ENCODE data around the gene IQSEC1.

The IQSEC1 gene

DNA sequence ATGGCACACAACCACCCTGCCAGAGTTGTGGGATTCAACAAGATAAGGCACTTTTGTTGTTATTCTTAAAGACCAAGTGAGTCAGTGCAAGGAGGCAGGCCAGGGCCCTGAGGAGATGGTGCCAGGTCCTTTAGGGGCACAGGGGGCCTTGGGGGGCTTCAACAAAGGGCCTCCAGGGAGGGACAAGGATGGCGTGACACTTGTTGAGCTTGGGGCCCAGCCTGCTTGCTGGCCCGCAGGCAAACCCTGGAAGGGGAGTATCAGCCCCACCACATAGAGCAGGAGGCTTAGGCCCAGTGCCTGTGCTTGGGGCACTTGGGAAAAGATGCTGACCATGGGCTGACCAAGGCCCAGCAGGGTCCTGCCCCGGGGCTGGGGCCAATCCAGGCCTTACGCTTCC lies 5.5 kb downstream of the IQSEC1 start:
- no peak for DNase-seq (ENCODE audit: low read depth)

DNA sequence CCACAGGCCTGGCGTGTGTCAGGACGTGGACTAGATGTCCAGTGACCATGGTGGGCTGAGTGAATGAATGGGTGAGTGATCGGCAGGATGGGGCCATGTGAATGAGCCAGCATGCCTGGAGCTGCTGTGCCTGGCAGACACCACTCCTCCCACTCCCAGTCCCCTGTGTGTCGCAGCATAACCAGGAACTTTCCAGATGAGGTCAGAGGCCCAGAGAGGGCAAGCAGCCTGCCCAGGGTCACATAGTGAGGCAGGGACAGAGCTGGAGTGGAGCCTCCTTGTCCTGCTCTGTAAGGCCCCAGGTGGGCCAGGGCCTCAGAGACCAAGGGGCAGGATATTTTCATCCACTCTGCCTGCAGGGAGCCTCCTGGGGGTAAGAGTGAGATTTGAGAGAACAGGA lies 6.4 kb downstream of the IQSEC1 start:
- no peak for DNase-seq (ENCODE audit: low read depth)

DNA sequence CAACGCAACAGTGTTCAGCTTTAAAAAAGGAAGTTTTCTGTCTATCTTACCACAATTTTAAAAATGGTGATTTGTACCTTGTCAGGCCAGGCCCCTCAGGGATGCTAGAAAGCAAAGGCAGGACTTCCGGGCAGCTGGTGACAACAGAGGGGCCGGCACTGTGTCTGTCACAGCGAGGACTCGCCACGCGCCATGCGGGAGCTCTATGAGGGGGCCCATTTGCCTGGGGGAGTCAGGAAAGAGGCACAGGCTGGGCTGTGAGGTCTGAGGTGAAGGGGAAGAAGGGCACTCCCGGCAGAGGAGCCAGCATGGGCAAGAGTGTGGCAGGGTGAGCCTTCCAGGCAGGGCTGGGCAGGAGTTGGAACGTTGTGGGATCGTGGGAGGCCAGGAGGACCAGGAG lies 7.0 kb downstream of the IQSEC1 start:
- no peak for DNase-seq (ENCODE audit: low read depth)

DNA sequence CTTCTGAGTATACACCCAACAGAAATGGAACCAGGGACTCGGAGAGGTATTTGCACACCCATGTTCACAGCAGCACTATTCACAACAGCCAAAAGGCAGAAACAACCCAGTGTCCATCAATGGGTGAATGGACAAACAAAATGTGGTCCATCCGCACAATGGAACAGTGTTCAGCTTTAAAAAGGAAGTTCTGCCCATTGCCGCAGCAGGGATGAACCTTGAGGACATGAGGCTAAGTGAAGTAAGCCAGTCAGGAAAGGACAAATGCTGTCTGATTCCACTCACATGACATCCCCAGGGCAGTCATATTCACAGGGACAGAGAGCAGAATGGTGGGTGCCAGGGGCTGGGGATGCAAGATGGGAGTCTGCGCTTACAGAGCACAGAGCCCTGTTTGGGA lies 7.5 kb downstream of the IQSEC1 start:
- DNase-seq (ENCODE audit: low read depth): no peak

DNA sequence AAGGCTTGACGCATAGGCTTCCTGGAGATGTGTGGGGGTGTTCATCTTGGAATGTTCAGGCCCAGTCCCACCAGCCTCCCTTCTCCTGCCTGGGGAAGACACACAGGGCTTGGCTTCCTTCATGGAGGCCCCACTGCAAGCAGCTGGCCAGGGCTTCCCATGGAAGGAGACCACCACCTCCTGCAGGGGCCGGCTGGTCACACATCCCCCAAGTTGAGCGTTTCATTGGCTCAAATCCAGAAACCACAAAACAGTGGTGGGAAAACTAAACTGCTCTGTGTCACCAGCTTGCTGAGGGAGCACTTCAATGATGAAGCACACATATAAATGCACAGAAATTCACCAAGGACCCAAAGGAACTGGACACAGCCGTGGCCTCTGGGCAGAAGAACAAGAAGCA lies 8.3 kb downstream of the IQSEC1 start:
- DNase-seq (ENCODE audit: low read depth): no peak

DNA sequence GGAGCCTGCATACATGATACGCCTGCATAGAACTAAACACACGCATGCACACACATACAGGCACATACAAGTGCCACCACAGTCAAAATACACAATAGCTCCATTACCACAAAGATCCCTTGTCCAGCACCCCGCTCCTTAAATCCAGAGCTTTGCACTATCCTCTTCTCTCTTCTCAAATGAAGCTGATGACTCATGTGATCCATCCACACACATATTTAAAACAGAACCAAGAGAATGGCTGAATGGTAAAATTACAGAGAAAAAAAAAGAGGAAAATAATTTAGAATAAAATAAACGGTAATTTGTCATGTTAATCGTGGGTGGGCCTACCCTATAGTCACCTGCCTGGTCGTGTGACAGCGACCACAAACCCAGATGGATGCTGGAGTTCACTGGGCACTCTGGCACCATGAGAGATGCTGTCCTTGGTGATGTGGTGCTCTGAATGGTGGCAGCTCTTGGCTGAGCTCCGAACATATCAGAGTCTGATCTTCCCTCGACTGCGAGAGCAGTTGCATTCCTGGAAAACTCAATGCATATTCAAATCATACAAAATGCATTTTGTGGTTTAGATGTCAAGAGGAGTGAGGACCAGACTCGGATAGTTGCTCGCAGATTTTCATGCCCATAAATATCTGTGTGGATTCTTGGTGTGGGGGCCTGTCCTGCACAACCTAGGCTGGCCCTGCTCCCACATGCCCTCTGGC lies 8.9 kb downstream of the IQSEC1 start:
- no peak for DNase-seq (ENCODE audit: low read depth)

DNA sequence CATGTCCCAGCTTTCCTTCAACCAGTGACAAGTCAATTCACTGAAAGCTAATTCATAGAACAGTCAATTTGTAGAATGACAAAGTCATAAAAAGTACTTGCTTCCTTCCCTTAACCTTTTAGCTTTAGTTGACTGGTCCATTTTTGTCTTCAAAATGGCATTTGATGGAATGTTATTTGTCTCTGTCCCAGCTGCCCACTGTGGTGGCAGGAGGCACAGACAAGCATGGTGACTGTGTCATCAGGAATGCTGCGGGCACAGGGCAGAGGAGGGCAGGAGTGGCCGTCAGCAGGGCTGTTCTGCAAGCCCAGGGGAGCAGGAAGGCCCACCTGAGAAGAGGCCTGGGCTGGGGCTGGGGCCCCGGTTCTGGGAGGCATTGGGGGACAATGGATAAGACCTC lies 10.0 kb downstream of the IQSEC1 start:
- DNase-seq (ENCODE audit: low read depth): no peak

DNA sequence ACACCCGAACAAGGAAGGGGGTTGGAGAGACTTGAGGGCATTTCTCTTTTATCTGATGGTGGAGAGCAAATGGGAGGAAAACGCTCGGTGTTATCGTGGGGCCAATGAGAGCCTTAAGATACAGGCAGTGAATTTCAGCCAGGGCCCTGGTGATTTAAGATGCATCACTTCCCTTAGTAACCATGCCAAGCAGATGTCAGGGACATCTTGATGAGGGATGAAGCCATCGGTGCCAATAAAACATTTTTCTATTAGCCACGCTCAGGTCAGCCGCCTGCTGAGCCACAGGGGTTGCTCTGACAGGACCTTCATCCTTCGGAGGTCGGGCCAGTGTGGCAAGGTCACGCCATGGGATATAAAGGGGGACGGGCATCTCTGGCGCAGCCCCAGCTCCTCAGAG lies 10.6 kb downstream of the IQSEC1 start:
- no peak for DNase-seq (ENCODE audit: low read depth)

DNA sequence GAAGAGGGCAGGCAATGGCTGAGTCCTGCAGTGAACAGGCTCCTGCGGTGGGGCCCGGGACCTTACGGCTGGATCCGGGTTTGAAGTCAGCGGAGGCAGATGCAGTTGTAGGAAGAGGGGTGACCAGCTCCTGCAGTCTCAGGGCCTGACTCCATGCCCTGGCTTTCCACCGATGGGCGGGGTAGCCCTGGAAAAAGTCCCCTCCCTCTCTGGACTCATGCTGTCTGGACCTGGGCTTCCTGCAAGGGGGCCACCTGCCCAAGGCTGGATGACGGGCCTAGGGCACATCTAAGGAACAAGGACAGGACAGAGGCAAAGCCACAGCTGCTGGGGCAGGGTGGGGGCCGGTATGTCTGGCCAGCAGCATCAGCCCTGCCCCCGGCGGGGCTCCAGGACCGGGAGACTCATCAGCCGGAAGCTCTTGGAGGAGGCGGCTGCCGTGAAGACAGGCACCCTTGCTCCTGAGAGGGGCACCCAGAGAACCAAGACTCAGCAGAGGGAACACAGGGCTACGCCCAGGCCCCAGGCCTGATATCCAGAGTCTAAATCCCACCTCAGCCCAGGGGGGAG lies 12.8 kb downstream of the IQSEC1 start:
- DNase-seq (ENCODE audit: low read depth): no peak

DNA sequence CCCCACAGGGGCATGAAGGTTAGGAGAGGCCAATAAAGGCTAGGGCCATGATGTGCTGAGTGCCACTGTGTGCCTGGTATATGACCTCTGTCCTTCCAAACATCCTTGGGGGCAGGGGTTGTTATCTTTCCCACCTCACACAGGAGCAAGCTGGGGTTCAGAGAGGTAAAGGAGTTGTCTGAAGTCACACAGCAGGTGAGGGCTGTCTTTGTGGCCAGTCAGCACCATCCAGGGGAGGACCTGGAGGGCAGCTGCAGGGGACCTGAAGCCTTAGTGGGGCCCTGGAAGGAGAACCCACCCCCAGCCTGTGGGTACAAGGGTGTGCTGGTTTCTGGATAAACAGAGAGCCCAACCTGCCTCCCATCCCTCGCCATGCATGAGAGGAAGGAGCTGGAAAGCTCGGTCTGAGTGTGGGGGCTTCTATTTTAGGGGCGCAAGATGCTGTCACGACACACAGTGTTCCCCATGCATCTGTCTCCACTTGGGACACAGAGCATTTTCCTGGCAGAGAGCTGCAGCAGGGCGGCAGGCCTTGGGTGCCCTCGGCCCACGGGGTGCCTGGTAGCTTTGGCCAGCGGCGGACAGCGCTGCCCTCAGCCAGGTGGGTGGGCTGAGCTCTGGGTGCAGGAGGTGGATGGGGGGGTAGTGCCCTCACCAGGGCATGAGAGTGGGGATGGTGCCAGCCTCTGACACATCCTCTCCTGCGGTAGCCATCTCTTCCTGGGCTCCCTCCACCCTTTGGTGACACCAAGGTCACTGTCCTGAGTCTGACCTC lies 14.7 kb downstream of the IQSEC1 start:
- no peak for DNase-seq (ENCODE audit: low read depth)

DNA sequence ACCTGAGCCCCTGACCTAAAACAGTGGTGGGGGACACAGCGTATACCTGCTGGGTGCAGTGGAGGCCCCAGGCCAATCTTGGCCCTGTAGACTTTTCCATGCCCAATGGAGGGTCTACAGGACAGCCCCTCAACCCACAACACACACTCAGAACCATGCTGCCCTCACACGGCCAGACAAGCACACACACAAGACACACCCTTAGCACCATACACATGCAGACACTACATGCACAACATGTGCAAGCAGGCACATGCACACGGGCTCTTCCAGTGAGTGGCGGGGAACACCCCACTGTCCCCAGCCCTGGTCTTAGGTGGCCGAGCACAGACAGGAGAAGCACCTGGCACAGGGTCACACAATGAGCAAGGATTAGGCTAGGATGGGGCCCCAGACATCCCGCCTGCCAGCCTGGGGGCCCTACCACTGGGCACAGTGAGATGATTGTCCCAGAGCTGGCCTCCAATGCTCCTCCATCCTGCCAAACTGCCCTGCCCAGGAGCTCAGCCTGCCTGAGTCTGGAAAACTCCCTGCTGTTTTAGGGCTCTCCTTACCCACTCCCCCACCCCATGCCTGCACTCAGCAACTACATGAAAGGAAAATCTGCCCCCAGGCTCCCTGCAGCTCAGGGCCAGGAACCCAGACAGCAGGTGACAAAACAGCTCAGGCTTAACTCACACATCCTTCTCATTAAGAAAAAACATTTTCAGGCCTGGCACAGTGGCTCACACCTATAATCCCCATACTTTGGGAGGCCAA lies 15.8 kb downstream of the IQSEC1 start:
- DNase-seq (ENCODE audit: low read depth): no peak

DNA sequence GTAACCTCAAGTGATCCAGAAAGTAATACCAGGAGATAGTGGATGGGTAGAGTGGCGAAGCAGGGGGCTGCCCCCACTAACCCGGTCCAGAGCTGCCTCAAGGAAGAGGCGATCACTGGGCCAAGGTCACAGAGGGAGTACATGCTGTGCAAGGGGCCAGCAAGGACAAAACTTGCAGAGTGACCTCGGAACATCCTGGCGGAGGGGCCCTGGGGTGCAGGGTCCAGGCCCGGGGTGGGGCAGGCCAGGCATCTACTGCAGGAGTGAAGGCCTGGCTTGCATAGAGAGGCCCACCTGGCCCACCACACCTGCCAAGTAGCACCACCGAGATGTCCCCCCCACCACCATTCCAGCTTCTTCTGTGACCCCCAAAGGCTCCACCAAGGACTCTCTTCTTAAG lies 17.6 kb downstream of the IQSEC1 start:
- no peak for DNase-seq (ENCODE audit: low read depth)

DNA sequence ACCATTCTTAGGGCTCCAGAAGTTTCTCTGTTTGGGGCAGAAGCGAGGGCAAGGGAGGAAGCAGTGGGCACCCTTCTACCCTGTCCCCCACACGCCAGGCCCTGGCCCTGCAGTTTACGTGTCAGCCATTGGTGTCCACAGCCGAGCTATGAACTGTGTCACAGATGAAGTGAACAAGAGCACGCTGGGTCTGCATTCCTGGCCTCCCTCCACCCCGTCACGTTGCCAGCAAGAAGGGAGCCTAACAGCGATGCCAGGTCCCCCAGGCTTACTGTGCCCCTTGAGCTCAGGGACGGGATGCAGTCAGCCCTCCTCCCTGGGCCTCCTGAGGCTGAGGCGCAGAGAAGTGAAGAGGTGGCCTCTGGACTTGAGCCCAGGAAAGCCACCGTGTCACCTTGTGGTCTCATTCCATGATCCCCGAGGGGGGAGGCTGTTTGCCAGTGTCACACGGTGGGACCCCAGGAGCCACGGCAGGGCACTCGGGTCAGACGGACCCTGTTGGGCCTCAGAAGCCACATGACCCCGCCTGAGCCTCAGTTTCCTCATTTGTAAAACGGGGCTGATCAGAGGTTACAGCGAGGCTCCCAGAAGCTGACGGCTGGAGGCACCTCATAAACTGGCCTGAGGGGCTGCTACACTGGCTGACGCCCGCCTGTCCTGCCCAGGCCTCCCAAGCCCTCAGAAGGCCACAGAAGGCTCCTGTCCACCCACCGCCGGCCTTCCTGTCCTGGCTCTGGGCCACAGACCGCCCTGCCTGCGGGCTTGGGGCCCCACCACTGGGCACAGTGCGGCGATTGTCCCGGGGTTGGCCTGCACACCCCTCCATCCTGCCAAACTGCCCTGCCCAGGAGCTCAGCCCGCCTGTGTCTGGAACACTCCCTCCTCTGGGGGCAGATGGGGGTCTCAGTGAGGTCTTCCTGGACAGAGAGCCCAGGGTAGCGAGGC lies 18.6 kb downstream of the IQSEC1 start:
- DNase-seq (ENCODE audit: low read depth): no peak

DNA sequence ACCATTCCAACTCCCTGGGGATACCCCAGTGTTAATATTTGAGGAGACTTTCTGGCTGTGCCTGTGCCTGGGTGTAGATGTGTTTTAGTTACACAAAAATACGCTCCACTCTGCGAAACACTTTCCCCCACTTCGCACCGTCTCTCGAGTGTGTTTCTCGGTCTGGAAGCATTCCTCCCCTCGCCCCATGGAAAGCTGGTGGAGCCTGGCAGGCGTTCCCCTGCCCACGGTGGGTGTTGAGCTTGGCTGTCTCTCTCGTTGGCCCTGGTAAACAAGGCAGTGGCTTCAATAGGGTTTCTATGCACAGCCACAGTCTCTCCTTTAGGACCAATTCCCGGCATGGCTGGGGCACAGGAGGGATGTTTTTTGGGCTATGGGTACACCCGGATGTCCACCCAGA lies 19.3 kb downstream of the IQSEC1 start:
- no peak for DNase-seq (ENCODE audit: low read depth)

DNA sequence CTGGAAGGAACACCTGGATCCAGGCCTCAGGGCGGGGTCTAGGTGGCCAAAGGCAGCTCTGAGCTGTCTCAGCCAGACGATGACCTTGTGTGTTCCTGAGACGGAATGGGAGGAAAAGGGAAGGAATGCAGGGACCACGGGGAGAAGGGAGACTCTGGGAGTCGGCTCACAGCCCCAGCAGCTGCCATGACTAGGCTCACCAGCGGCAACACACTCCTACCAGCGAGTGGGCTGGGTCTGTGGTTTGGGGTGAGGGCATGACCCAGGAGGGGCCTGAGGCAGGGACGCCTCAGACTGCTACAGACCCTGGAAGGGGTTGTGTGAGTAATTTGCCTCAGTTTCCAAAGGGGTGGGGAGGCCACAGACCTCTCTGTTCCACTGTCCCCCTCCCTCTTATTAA lies 19.8 kb downstream of the IQSEC1 start:
- no peak for DNase-seq (ENCODE audit: low read depth)

DNA sequence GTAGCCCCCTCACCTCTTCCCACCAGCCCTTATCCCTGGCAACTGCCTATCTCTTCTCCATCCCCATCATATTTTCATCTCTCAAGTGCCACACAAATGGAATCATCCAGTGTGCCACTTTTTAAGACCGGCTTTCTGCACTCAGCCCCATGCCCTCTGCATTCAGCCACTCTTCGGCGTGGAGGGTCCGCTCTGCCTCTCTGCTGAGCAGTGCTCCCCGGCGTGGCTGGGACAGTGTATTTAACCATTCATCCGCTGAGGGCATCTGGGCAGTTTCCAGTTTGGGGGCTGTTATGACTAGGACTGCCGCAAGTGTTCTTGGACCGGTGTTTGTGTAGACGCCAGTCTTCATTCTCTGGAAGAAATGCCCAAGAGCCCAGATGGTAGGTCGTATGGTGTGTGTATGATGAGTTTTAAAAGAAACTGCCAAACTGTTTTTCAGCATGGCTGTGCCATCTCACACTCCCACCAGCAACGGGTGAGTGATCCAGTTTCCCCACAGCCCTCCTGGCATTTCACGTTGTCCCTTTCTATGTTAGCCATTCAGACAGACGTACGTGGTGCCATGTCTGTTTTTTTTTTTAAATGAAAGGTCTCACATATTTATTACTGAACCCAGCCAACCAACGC lies 20.9 kb downstream of the IQSEC1 start:
- DNase-seq (ENCODE audit: low read depth): no peak

DNA sequence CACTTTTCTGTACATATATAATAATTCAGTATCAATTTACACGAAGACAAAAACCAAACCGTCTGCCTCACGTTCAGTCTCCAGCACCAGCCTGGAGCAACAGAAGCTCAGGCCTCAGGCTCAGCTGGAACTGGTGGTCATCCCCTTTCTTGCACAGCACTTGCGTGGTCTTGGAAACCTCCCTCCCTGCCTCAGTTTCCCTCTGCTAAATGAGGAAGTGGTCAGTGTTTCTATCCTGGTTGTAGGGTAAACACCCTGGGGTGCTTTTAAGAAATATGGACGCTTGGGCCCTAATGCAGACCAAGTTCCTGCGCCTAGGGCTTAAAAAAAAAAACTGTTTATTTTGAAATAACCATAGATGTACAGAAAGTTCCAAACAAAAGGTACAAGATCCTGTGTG lies 21.6 kb downstream of the IQSEC1 start:
- DNase-seq (ENCODE audit: low read depth): no peak

DNA sequence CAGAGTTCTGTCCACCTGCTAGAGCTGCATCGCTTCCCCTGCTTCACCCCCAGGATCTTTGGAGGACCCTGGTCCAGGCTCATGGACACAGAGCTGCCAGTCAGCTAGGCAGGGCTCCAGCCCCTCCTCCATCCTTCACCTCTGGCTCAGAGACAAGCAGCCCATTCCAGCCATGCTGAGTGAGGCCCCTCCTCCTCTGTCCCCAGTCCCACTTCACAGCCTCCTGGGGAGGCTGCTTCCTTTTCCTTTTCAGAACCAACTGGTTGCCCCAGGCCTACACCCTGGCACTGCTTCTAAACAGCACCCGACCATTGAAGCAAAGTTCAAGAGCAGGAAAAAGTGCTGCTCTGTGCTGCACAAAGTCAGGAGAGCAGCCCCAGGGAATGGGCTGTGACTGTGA lies 22.2 kb downstream of the IQSEC1 start:
- DNase-seq (ENCODE audit: low read depth): no peak

DNA sequence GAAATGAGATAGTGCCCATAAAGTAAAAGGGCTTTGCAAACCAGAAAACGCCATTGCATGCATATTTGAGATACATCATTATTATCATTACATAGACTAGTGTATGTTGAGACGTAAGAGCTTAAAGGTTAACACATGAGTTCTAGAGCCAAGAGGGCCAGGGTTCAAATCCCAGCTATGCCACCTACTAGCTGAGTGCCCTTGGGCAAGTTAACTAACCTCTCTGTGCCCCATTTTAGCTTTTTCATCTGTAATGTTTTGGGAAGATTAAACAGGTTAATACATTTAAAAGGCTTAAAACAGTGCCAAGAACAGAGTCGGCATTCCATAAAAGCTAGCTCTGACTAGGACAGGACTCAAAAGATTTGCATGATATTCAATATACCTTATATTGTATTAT lies 22.8 kb downstream of the IQSEC1 start:
- DNase-seq (ENCODE audit: low read depth): no peak

DNA sequence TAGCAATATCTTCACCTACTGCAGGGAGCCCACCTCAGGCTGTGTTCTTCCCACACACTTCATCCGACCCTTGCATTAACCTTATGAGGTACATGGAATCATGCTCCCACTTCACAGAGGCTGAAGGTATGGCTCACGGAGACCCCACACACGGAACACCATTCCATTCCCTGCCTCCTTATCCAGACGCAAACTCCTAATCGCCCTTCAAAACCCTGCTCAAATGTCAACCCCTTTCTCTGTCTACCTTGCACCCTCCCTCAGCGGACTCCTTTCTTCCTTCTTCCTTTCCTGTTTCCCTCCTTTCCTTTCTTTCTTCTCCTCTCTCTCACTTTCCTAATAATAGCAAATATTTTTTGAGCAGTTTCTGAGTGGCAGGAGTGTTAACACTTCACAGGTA lies 23.8 kb downstream of the IQSEC1 start:
- no peak for DNase-seq (ENCODE audit: low read depth)

All from iris pigment epithelial cell (primary cell).